Tibial nerve (tissue), 4 donors: ENCODE results near the gene ARHGAP44. TPM values are rescaled to one million over a fixed set of nuclear protein-coding genes. Genes with fewer than 3 reads are reported as not detected.
A peak's percentile ranks its signal among the peaks of the same experiment; 100 is the strongest.

Experiments
- DNase-seq, 2 donors: peaks; one replicate each; pipeline ENCODE4 v3.0.0-alpha.2; 2019; ENCODE audit warnings: low spot score in 2 of 2
- H3K27ac ChIP-seq, 4 donors: fragments of 200-600 bp; sonication (generic) in 3 of 4; one replicate each; pipeline ENCODE4 v1.5.1; 2017 to 2019; ENCODE audit warnings: mild to moderate bottlenecking in 1 of 4
- H3K27me3 ChIP-seq, 2 donors: fragments of 200-600 bp; sonication (generic) in 1 of 2; one replicate each; pipeline versions ENCODE4 v1.5.1 to v1.6.0; 2017 to 2019
- H3K36me3 ChIP-seq, 3 donors: fragments of 200-600 bp; sonication (generic); one replicate each; pipeline ENCODE4 v1.5.1; 2018 to 2019
- H3K4me1 ChIP-seq, 4 donors: fragments of 200-600 bp; sonication (generic) in 3 of 4; one replicate each; pipeline ENCODE4 v1.5.1; 2017 to 2019
- H3K4me3 ChIP-seq, 4 donors: fragments of 200-600 bp; sonication (generic) in 3 of 4; one replicate each; pipeline ENCODE4 v1.5.1; 2017 to 2019; ENCODE audit warnings: mild to moderate bottlenecking in 1 of 4, moderate library complexity in 1 of 4
- H3K9me3 ChIP-seq, 4 donors: fragments of 200-600 bp; sonication (generic) in 3 of 4; one replicate each; pipeline ENCODE4 v1.5.1; 2017 to 2019
- CTCF ChIP-seq, 5 experiments: fragments of 200-600 bp in 3 of 5; fragments of 450-650 bp in 2 of 5; sonication (generic) in 3 of 5; IDR thresholded peaks; one replicate each; pipeline ENCODE4 v1.5.1; 2016 to 2019; ENCODE audit warnings: antibody characterized with exemption in 5 of 5, mild to moderate bottlenecking in 3 of 5, moderate library complexity in 2 of 5
- EP300 ChIP-seq, 2 donors: sonication (generic); formaldehyde crosslinking; IDR thresholded peaks; one replicate each; pipeline ENCODE4 v1.6.1; 2017; ENCODE audit warnings: antibody characterized with exemption in 2 of 2, mild to moderate bottlenecking in 1 of 2
- POLR2A ChIP-seq, 2 donors: fragments of 450-650 bp; IDR thresholded peaks; one replicate each; pipeline ENCODE4 v1.6.1; 2017; ENCODE audit warnings: antibody characterized with exemption in 2 of 2, mild to moderate bottlenecking in 2 of 2, moderate library complexity in 2 of 2
- WGBS, 2 donors: methylation state at CpG; one replicate each; pipeline ENCODE4 v1.1.5; 2018; 5-methylcytosine and 5-hydroxymethylcytosine counted together
- total RNA-seq, 4 donors: library from RNA; depleted of rRNA; stranded (reverse); fragments of >200 nt; gene quantifications; one replicate each; pipeline ENCODE4 v1.1.0, GENCODE V29; 2016

Gene ARHGAP44
- total RNA-seq, 4 donors from 2014 or later = 1.6 to 4.6 (median 2.7) TPM

- Histone ChIP-seq H3K27me3 (no peaks in the 10 kb centered on the region), H3K4me3 (no peak overlapping the region), H3K4me1 (peaks cover 0 to 10% (median 0%) of the 10 kb centered on the region in 4 donors), H3K27ac (no peak overlapping the region), H3K36me3 (no peaks in the 10 kb centered on the region), H3K9me3 (no peaks in the 10 kb centered on the region)
- TF ChIP-seq EP300 (IDR thresholded peaks at IDR 0.05) = no peak
- no peak for TF ChIP-seq CTCF (IDR thresholded peaks at IDR 0.05)
- TF ChIP-seq POLR2A (IDR thresholded peaks at IDR 0.05) = no peak
- no peak for DNase-seq
Measured at GRCh38 chr17:13025687-13026086, 236.4 kb downstream of the ARHGAP44 start.

DNA sequence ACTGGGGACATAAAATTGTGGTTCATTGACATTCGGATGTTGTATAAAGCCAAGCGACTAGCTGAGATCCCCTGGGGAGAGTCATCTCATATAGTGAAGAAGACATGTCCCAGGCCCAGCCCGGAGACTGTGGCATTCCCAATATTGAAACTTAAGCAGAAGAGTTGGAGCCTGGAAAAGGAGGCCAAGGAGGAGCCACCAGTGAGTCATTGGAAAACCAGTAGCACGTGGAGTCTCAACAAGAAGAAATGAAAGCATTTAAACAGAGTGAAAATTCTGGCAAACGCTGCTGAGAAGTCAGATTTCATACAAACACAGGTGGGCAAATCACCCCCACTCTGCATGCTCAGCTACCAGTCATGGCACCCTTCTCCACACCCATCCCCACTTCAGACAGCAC lies 237.9 kb downstream of the ARHGAP44 start:
- TF ChIP-seq EP300 (IDR thresholded peaks at IDR 0.05) (no peak), CTCF (IDR thresholded peaks at IDR 0.05) (no peak), POLR2A (IDR thresholded peaks at IDR 0.05) (no peak)
- H3K4me1 ChIP-seq = peaks cover 0 to 14% (median 0%) of the 10 kb centered on the region in 4 donors
- 90 to 91% methylated on average over 5 of the region's 5 CpGs for WGBS, 2 donors

DNA sequence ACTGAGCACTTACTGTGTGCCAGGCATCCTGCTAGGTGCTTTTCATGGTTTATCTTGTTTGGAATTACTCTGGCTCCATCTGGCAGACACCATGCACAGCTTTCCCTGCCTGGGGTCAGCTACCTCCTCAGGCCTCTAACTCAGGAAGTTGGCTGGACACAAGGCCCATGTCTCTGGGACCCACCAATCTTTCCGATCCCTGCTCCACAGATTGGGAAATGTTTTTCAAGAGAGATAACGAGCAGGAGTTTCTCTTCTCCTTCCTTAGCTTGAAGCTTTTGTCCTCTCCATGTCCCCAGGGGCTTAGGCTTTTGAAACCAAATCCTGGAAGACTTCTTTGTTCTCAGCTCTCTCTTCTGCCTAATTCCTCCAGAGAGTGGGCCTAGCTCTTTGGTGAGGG lies 240.0 kb downstream of the ARHGAP44 start:
- 54 to 60% methylated on average over 2 of the region's 2 CpGs for WGBS, 2 donors
- H3K4me3 ChIP-seq = no peak overlapping the region
- no peak overlapping the region for H3K27ac ChIP-seq
- no peaks in the 10 kb centered on the region for H3K36me3 ChIP-seq
- TF ChIP-seq POLR2A (IDR thresholded peaks at IDR 0.05) = no peak
- TF ChIP-seq CTCF (IDR thresholded peaks at IDR 0.05) = no peak
- TF ChIP-seq EP300 (IDR thresholded peaks at IDR 0.05) = no peak
- no peak for DNase-seq
- H3K27me3 ChIP-seq = no peaks in the 10 kb centered on the region
- no peaks in the 10 kb centered on the region for H3K9me3 ChIP-seq
- H3K4me1 ChIP-seq = peaks cover 0 to 10% (median 0%) of the 10 kb centered on the region in 4 donors

More for the DNA sequence above, 237.9 kb downstream of the ARHGAP44 start:
- no peak overlapping the region for H3K4me3 ChIP-seq
- no peaks in the 10 kb centered on the region for H3K36me3 ChIP-seq
- H3K9me3 ChIP-seq = no peaks in the 10 kb centered on the region
- no peak for DNase-seq
- no peak overlapping the region for H3K27ac ChIP-seq
- H3K27me3 ChIP-seq = no peaks in the 10 kb centered on the region

DNA sequence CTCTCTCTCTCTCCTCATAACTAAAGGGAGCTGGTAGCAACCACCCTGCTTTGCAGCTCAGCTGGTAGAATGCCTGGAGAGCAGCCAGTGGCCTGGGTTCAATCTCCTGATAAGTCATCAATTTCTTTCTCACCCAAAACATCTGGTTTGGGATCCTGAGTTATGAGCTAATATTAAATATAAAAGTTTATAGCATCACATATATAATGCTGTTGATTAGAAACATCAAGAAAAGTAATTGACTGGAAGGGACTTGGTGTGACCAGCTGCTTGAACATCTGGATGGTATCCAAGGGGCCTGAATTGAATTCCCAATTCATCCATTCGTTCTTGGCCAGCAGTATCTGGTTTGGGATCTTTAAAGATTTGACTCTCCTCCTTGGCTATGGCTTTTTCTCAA lies 240.8 kb downstream of the ARHGAP44 start:
- no peak for DNase-seq
- TF ChIP-seq CTCF (IDR thresholded peaks at IDR 0.05) = no peak
- no peak for TF ChIP-seq POLR2A (IDR thresholded peaks at IDR 0.05)
- no peak for TF ChIP-seq EP300 (IDR thresholded peaks at IDR 0.05)
- Histone ChIP-seq H3K27ac (no peak overlapping the region), H3K9me3 (peaks cover 0 to 4% (median 0%) of the 10 kb centered on the region in 4 donors), H3K27me3 (no peaks in the 10 kb centered on the region), H3K4me3 (no peak overlapping the region), H3K36me3 (no peaks in the 10 kb centered on the region), H3K4me1 (peaks cover 0 to 6% (median 0%) of the 10 kb centered on the region in 4 donors)
- WGBS, 2 donors = 41 to 45% methylated on average over 1 of the region's 1 CpG

GRCh38 chr17:13030459-13031300 lies 241.4 kb downstream of the ARHGAP44 start:
- DNase-seq = peak in 1 of 2 donors; percentile 77
- Histone ChIP-seq H3K27me3 (no peaks in the 10 kb centered on the region), H3K9me3 (peaks cover 0 to 9% (median 0%) of the 10 kb centered on the region in 4 donors), H3K27ac (no peak overlapping the region), H3K4me3 (no peak overlapping the region), H3K4me1 (peaks cover 0 to 6% (median 0%) of the 10 kb centered on the region in 4 donors), H3K36me3 (no peaks in the 10 kb centered on the region)
- WGBS, 2 donors = 45 to 54% methylated on average over 11 of the region's 11 CpGs
- TF ChIP-seq CTCF (IDR thresholded peaks at IDR 0.05) (peak; percentile 44 to 76 (median 61)), EP300 (IDR thresholded peaks at IDR 0.05) (no peak)
